Neuron (in vitro differentiated cells): ENCODE measurements around the gene MTF2.

Experiments
- H2AFZ ChIP-seq: one replicate; pipeline ENCODE4 v1.6.1; 2013; ENCODE audit warnings: low read depth, mild to moderate bottlenecking, inconsistent platforms, low read length, moderate library complexity
- H3K27me3 ChIP-seq: one replicate; pipeline ENCODE4 v1.6.1; 2013; ENCODE audit warnings: low read length; ENCODE audit not compliant: insufficient read depth
- H3K36me3 ChIP-seq: one replicate; pipeline ENCODE4 v1.6.1; 2013; ENCODE audit warnings: low read length; ENCODE audit not compliant: insufficient read depth
- H3K4me1 ChIP-seq: one replicate; pipeline ENCODE4 v1.6.1; 2013; ENCODE audit warnings: low read length; ENCODE audit not compliant: insufficient read depth
- H3K4me3 ChIP-seq: 2 replicates; pipeline ENCODE4 v1.5.1; 2013; ENCODE audit warnings: mild to moderate bottlenecking, low read length, moderate library complexity
- H3K9me3 ChIP-seq: one replicate; pipeline ENCODE4 v1.6.1; 2013; ENCODE audit warnings: low read length

Gene MTF2

DNA sequence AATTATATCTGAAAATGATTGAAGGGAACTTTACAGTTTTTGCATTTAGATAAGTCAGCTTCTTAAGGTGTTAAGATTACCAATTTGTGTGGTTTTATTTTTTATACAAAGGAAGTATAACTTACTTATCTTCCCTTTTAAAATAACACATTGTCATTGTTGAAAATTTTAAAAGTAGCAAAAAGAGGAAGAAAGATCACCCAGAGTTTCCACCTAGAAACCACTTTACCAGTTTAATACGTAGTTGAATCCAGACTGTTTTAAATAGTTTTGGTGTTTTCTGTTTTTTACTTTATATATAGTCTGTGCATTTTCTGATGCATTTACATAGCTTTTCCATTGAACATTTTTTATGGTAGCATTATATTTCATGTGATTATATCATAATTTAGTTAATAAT, 107.6 kb downstream of the MTF2 start:
- no peaks in the 10 kb centered on the region for H3K9me3 ChIP-seq
- no peak overlapping the region for H3K4me3 ChIP-seq
- no peaks in the 10 kb centered on the region for H3K4me1 ChIP-seq
- H2AFZ ChIP-seq = no peak overlapping the region
- H3K36me3 ChIP-seq = peaks cover 6% of the 10 kb centered on the region
- H3K27me3 ChIP-seq = no peaks in the 10 kb centered on the region
